B cell (primary cell): ENCODE measurements around the gene CD300LG. TPM values are rescaled to one million over a fixed set of nuclear protein-coding genes. Genes with fewer than 3 reads are reported as not detected.

Experiments used
- ATAC-seq: fragments of 200-7000 bp; cut with Tn5 transposase; one replicate; pipeline ENCODE4 v1.10.0; 2021; ENCODE audit warnings: low read depth, mild to moderate bottlenecking, moderate number of reproducible peaks, moderate library complexity
- CTCF ChIA-PET: fragments of 350-600 bp; sonication (Branson Sonifier 250); formaldehyde crosslinking; loops from one replicate; lab custom pipeline; 2021; ENCODE audit warnings: antibody characterized with exemption, inconsistent platforms; lab: Charles Lee
- POLR2A ChIA-PET: fragments of 350-600 bp; sonication (Branson Sonifier 250); formaldehyde crosslinking; loops from one replicate; lab custom pipeline; 2021; ENCODE audit warnings: antibody characterized with exemption; lab: Charles Lee
- DNase-seq: peaks from one replicate; pipeline ENCODE4 v3.0.0; 2013
- H2AFZ ChIP-seq: 2 replicates; pipeline ENCODE4 v1.6.1; 2012; ENCODE audit warnings: mild to moderate bottlenecking, low read depth, low read length; ENCODE audit not compliant: insufficient read depth, poor library complexity, severe bottlenecking
- H3K27ac ChIP-seq, 2 donors: 1 replicate in 1 of 2; 2 replicates in 1 of 2; pipeline ENCODE4 v1.5.1; 2012 to 2013; ENCODE audit warnings: low read length in 2 of 2, mild to moderate bottlenecking in 2 of 2, moderate library complexity in 1 of 2
- H3K27me3 ChIP-seq, 4 experiments: fragments of 200-600 bp in 1 of 4; sonication (generic) in 1 of 4; replicated peaks in 1 of 4; 1 replicate in 2 of 4; 2 replicates in 2 of 4; pipeline versions ENCODE4 v1.6.1 to v1.7.0; 2013 to 2016; ENCODE audit warnings: low read length in 3 of 4, mild to moderate bottlenecking in 2 of 4, mixed read lengths in 1 of 4, moderate library complexity in 1 of 4; ENCODE audit not compliant: insufficient read depth in 4 of 4, control insufficient read depth in 3 of 4; ENCODE audit errors: control extremely low read depth in 1 of 4
- H3K36me3 ChIP-seq, 2 experiments: replicated peaks in 1 of 2; 1 replicate in 1 of 2; 2 replicates in 1 of 2; pipeline versions ENCODE4 v1.6.1 to v1.7.1; 2013; ENCODE audit warnings: low read length in 1 of 2; ENCODE audit not compliant: insufficient read depth in 2 of 2, control insufficient read depth in 1 of 2; ENCODE audit errors: control extremely low read depth in 1 of 2, extremely low read depth in 1 of 2
- H3K4me1 ChIP-seq, 2 donors: fragments of 200-600 bp in 1 of 2; sonication (generic) in 1 of 2; 1 replicate in 1 of 2; 2 replicates in 1 of 2; pipeline versions ENCODE4 v1.5.1 to v1.6.1; 2013 to 2017; ENCODE audit warnings: low read length in 2 of 2; ENCODE audit not compliant: control insufficient read depth in 2 of 2, insufficient read depth in 2 of 2
- H3K4me2 ChIP-seq: replicated peaks from 2 replicates; pipeline ENCODE3; 2012; ENCODE audit warnings: mild to moderate bottlenecking, low read depth, low read length; ENCODE audit not compliant: poor library complexity, severe bottlenecking
- H3K4me3 ChIP-seq, 5 experiments: fragments of 200-600 bp in 1 of 5; sonication (generic) in 1 of 5; 1 replicate in 3 of 5; 2 replicates in 2 of 5; pipeline versions ENCODE4 v1.5.1 to v1.7.0; 2011 to 2016; ENCODE audit warnings: low read length in 4 of 5, mild to moderate bottlenecking in 4 of 5, low read depth in 2 of 5, control low read depth in 1 of 5, moderate library complexity in 1 of 5; ENCODE audit not compliant: insufficient read depth in 1 of 5; ENCODE audit errors: control extremely low read depth in 1 of 5, extremely low read depth in 1 of 5
- H3K79me2 ChIP-seq: fragments of 200-600 bp; sonication (generic); one replicate; pipeline ENCODE4 v1.6.0; 2016; ENCODE audit warnings: low read length; ENCODE audit not compliant: control insufficient read depth, insufficient read depth
- H3K9ac ChIP-seq: fragments of 200-600 bp; sonication (generic); 2 replicates; pipeline ENCODE4 v1.6.1; 2017; ENCODE audit warnings: mild to moderate bottlenecking, low read length, moderate library complexity
- H3K9me3 ChIP-seq, 3 donors: one replicate each; pipeline versions ENCODE4 v1.6.1 to v1.7.1; 2013; ENCODE audit warnings: low read length in 2 of 3; ENCODE audit not compliant: control insufficient read depth in 2 of 3, insufficient read depth in 1 of 3; ENCODE audit errors: control extremely low read depth in 1 of 3
- H4K20me1 ChIP-seq: 2 replicates; pipeline ENCODE4 v1.6.0; 2012; ENCODE audit warnings: mild to moderate bottlenecking, low read length; ENCODE audit not compliant: insufficient read depth, control insufficient read depth, poor library complexity, severe bottlenecking
- H3K27ac Mint-ChIP-seq: one replicate; pipeline ENCODE4 v1.8.0; 2021; ENCODE audit warnings: mixed read lengths
- H3K27me3 Mint-ChIP-seq: one replicate; pipeline ENCODE4 v1.8.0; 2021; ENCODE audit warnings: mixed read lengths
- H3K4me1 Mint-ChIP-seq: one replicate; pipeline ENCODE4 v1.8.0; 2021; ENCODE audit warnings: mixed read lengths
- H3K4me3 Mint-ChIP-seq: one replicate; pipeline ENCODE4 v1.8.0; 2021; ENCODE audit warnings: mixed read lengths
- H3K9me3 Mint-ChIP-seq: one replicate; pipeline ENCODE4 v1.8.0; 2022; ENCODE audit warnings: mixed read lengths; ENCODE audit not compliant: insufficient read depth
- EZH2 ChIP-seq: IDR thresholded peaks from 2 replicates; pipeline ENCODE4 v1.6.1; 2012; ENCODE audit warnings: borderline replicate concordance, low read depth, mild to moderate bottlenecking, moderate library complexity, low read length; ENCODE audit not compliant: insufficient read depth, poor library complexity, severe bottlenecking
- WGBS: methylation state at CpG from one replicate; pipeline ENCODE4 v1.1.5; 2013; ENCODE audit warnings: missing lambda C conversion rate; ENCODE audit not compliant: insufficient coverage; 5-methylcytosine and 5-hydroxymethylcytosine counted together
- intact Hi-C: fragments of 100-400 bp; cut with micrococcal nuclease; formaldehyde crosslinking; loops from one replicate; pipeline ENCODE4 v1.10.0; 2022
- polyA plus RNA-seq: library from polyadenylated mRNA; depleted of rRNA; stranded (reverse); fragments of >200 nt; gene quantifications from 2 replicates; pipeline ENCODE4 v1.2.3, GENCODE V29; 2012
- total RNA-seq, 2 donors: library from RNA; stranded (reverse); fragments of 120-200 nt in 1 of 2; gene quantifications; 1 replicate in 1 of 2; 2 replicates in 1 of 2; pipeline versions ENCODE4 v1.2.3 to v1.2.4, GENCODE V29; 2013 to 2022
- TF ChIP-seq, protein P1 (sequence below): fragments of 200-600 bp; IDR thresholded peaks from one replicate; pipeline ENCODE4 v1.8.0; 2022; ENCODE audit warnings: antibody characterized with exemption, mild to moderate bottlenecking

Gene CD300LG
- total and polyA plus RNA-seq, 2 donors (not counting 1 experiment from before 2014, with no cell fraction given), result not detected

GRCh38 chr17:43890240-43890639 lies 43.3 kb downstream of the CD300LG start:
- H3K9me3 Mint-ChIP-seq, result no peaks in the 10 kb centered on the region
- Histone ChIP-seq H3K9me3 (no peaks in the 10 kb centered on the region), H3K4me1 (no peaks in the 10 kb centered on the region), H3K36me3 (no peaks in the 10 kb centered on the region), H3K4me2 (no peak overlapping the region), H3K4me3 (no peak overlapping the region), H3K27ac (no peak overlapping the region), H3K9ac (no peak overlapping the region), H3K27me3 (peaks cover 0 to 10% (median 0%) of the 10 kb centered on the region in 4 experiments), H4K20me1 (no peaks in the 10 kb centered on the region), H2AFZ (no peak overlapping the region), H3K79me2 (no peaks in the 10 kb centered on the region)
- WGBS, result no CpG with 5 or more reads among the region's 1 CpG
- POLR2A ChIA-PET, result no interaction called here
- no peaks in the 10 kb centered on the region for H3K4me1 Mint-ChIP-seq
- ATAC-seq (no peak), DNase-seq (no peak)
- TF ChIP-seq, protein P1, sequence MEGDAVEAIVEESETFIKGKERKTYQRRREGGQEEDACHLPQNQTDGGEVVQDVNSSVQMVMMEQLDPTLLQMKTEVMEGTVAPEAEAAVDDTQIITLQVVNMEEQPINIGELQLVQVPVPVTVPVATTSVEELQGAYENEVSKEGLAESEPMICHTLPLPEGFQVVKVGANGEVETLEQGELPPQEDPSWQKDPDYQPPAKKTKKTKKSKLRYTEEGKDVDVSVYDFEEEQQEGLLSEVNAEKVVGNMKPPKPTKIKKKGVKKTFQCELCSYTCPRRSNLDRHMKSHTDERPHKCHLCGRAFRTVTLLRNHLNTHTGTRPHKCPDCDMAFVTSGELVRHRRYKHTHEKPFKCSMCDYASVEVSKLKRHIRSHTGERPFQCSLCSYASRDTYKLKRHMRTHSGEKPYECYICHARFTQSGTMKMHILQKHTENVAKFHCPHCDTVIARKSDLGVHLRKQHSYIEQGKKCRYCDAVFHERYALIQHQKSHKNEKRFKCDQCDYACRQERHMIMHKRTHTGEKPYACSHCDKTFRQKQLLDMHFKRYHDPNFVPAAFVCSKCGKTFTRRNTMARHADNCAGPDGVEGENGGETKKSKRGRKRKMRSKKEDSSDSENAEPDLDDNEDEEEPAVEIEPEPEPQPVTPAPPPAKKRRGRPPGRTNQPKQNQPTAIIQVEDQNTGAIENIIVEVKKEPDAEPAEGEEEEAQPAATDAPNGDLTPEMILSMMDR, result no peak
- TF ChIP-seq EZH2, result no peak
- no peak overlapping the region for H3K27ac Mint-ChIP-seq
- CTCF ChIA-PET, result no interaction called here
- H3K4me3 Mint-ChIP-seq, result no peak overlapping the region
- intact Hi-C loops, result no loop called here
- peaks cover 5% of the 10 kb centered on the region for H3K27me3 Mint-ChIP-seq

DNA sequence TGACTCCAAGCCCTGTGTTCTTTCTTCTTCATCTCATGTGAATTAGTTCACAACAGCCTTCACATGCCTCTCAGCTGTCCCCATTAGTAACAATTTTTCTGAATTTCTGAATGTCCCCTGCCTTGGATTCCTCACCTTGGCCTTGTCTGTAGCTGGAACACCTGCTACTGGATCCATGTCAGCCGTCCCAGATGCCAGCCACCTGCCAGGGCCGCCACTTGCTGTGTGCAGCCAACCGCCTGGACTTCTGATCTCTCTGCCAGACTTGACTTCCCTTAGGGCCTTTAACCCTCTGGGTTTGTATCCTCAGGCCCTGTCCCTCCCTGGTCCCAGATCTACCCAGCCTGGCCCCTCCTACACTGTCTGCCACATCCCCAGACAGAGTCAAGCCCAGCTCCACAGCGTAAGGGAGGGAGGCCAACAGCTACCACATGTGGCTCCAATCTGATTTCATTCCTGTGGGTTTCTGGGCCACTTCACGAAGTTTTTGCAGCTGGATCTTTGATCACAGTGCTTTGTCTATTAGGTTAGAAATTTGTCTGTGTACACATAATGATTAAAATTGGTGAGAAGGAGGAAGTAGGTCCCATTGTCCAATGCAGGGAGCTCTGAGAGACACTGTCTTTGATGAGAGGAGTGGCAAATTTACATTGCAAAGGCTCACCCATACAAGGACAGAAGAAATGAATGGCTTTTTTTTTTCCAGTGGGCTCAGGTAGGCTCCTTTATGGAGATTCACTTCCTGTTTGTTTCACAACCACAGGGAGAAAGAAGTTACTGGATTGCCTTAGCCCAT lies 45.1 kb downstream of the CD300LG start:
- H3K4me2 ChIP-seq, result no peak overlapping the region
- no peak overlapping the region for H3K4me3 ChIP-seq
- no peaks in the 10 kb centered on the region for H3K4me1 Mint-ChIP-seq
- no peak for DNase-seq
- H4K20me1 ChIP-seq, result no peaks in the 10 kb centered on the region
- ChIA-PET CTCF (interaction anchor here (0.5 to 2.4 kb wide), 4 partner anchors 14 to 78 kb away, joined by 3 to 6 read pairs (median 5); no protein-coding TSS in a partner anchor), POLR2A (no interaction called here)
- H3K9ac ChIP-seq, result no peak overlapping the region
- no peak for ATAC-seq
- H3K27ac Mint-ChIP-seq, result no peak overlapping the region
- H3K36me3 ChIP-seq, result no peaks in the 10 kb centered on the region
- peaks cover 20% of the 10 kb centered on the region for H3K27me3 Mint-ChIP-seq
- H3K27ac ChIP-seq, result no peak overlapping the region
- H3K9me3 ChIP-seq, result no peaks in the 10 kb centered on the region
- H3K79me2 ChIP-seq, result no peaks in the 10 kb centered on the region
- no peak for TF ChIP-seq EZH2
- TF ChIP-seq, protein P1, result no peak
- H3K9me3 Mint-ChIP-seq, result no peaks in the 10 kb centered on the region
- no peak overlapping the region for H2AFZ ChIP-seq
- peaks cover 0 to 21% (median 1%) of the 10 kb centered on the region in 4 experiments for H3K27me3 ChIP-seq
- intact Hi-C loops, result no loop called here
- H3K4me3 Mint-ChIP-seq, result no peak overlapping the region
- WGBS, result 93% methylated on average over 4 of the region's 5 CpGs
- no peaks in the 10 kb centered on the region for H3K4me1 ChIP-seq
